Stomach (tissue), 9 donors: ENCODE results near the gene KLHDC8B. TPM values are rescaled to one million over a fixed set of nuclear protein-coding genes. Genes with fewer than 3 reads are reported as not detected.

Source experiments
- DNase-seq, 2 donors: peaks; one replicate each; pipeline versions ENCODE4 v3.0.0 to v3.0.0-alpha.2; 2013 to 2019
- H3K27ac ChIP-seq, 5 donors: fragments of 200-600 bp in 4 of 5; sonication (generic) in 4 of 5; one replicate each; pipeline ENCODE4 v1.5.1; 2013 to 2019; ENCODE audit warnings: mild to moderate bottlenecking in 1 of 5, moderate library complexity in 1 of 5
- H3K27me3 ChIP-seq, 3 donors: fragments of 200-600 bp; sonication (generic); one replicate each; pipeline ENCODE4 v1.5.1; 2017 to 2019; ENCODE audit warnings: mixed run types in 1 of 3
- H3K36me3 ChIP-seq, 4 donors: fragments of 200-600 bp; sonication (generic); 1 replicate in 3 of 4; 2 replicates in 1 of 4; pipeline ENCODE4 v1.5.1; 2016 to 2019
- H3K4me1 ChIP-seq, 4 donors: fragments of 200-600 bp; sonication (generic); one replicate each; pipeline ENCODE4 v1.5.1; 2016 to 2019
- H3K4me3 ChIP-seq, 4 donors: fragments of 200-600 bp; sonication (generic) in 3 of 4; one replicate each; pipeline ENCODE4 v1.5.1; 2016 to 2019; ENCODE audit warnings: mild to moderate bottlenecking in 1 of 4
- H3K9me3 ChIP-seq, 4 donors: fragments of 200-600 bp; sonication (generic); one replicate each; pipeline ENCODE4 v1.5.1; 2016 to 2019
- EP300 ChIP-seq: sonication (generic); formaldehyde crosslinking; IDR thresholded peaks from one replicate; pipeline ENCODE4 v1.6.1; 2017; ENCODE audit warnings: antibody characterized with exemption
- POLR2A ChIP-seq, 4 donors: fragments of 450-650 bp; IDR thresholded peaks; one replicate each; pipeline ENCODE4 v1.6.1; 2016; ENCODE audit warnings: antibody characterized with exemption in 4 of 4, control low read depth in 2 of 4, mild to moderate bottlenecking in 1 of 4, moderate library complexity in 1 of 4
- POLR2AphosphoS5 ChIP-seq, 3 donors: sonication (generic); formaldehyde crosslinking; IDR thresholded peaks; one replicate each; pipeline ENCODE4 v1.6.1; 2016; ENCODE audit warnings: antibody characterized with exemption in 3 of 3
- WGBS, 5 donors: extraction: QIAGEN DNeasy Blood & Tissue Kit in 3 of 5; methylation state at CpG; one replicate each; pipeline versions ENCODE4 v1.1.5 to v1.1.7; 2013 to 2018; 5-methylcytosine and 5-hydroxymethylcytosine counted together
- intact Hi-C: fragments of 100-400 bp; cut with DNase I; formaldehyde crosslinking; loops from one replicate; pipeline ENCODE4 v1.15.1; 2023; ENCODE audit warnings: low total_unique reads
- polyA plus RNA-seq, 3 donors: library from polyadenylated mRNA; stranded (reverse); fragments of 200-250 nt; gene quantifications; one replicate each; pipeline ENCODE4 v1.2.3, GENCODE V29; 2013
- total RNA-seq, 5 donors: library from RNA; depleted of rRNA; stranded (reverse); fragments of >200 nt; gene quantifications; one replicate each; pipeline versions ENCODE4 v1.1.0 to v1.2.3, GENCODE V29; 2014 to 2016
- TF ChIP-seq, protein P1 (sequence below), 7 experiments: fragments of 450-650 bp in 4 of 7; fragments of 200-600 bp in 3 of 7; sonication (generic) in 3 of 7; IDR thresholded peaks; one replicate each; pipeline ENCODE4 v1.5.1; 2016 to 2019; ENCODE audit warnings: antibody characterized with exemption in 7 of 7, control low read depth in 2 of 7, mild to moderate bottlenecking in 1 of 7
- donor health status: healthy with polysubstance abuse.
- donor health status: Bipolar disorder and iron deficiency.
- donor health status: healthy.

The KLHDC8B gene
- total and polyA plus RNA-seq, 8 donors, result 11.6 to 41.1 (median 19.1) TPM

DNA sequence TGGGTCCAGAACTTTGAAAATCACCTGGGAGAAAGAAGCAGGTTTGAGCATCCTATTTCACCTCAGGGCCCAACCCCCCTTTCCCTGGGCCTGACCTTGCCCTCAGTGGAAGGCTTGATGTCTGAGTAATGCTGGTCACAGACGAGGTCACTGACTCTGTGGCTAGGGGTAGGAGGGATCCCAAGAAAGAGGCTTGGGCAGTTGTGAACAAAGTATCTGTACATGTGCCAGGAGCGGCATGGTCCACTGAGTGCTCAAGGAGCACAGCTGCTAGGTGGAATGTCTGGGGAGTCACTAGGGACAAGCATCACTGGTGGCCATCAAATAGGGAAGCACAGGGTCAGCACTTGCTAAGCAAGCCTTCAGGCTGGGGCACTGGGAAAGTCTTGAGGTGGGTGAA lies 12.6 kb upstream of the KLHDC8B start:
- Histone ChIP-seq H3K27ac (no peak overlapping the region), H3K4me1 (peaks cover 0 to 21% (median under 1%) of the 10 kb centered on the region in 4 donors), H3K4me3 (no peak overlapping the region), H3K9me3 (no peaks in the 10 kb centered on the region), H3K36me3 (peaks cover 19 to 30% (median 27%) of the 10 kb centered on the region in 4 donors), H3K27me3 (no peaks in the 10 kb centered on the region)
- WGBS, 5 donors, result 51 to 81% (median 69%) methylated on average over 2 of the region's 2 CpGs
- DNase-seq, result no peak
- TF ChIP-seq POLR2AphosphoS5 (IDR thresholded peaks at IDR 0.05) (no peak), POLR2A (IDR thresholded peaks at IDR 0.05) (no peak), EP300 (no peak)
- TF ChIP-seq, protein P1, sequence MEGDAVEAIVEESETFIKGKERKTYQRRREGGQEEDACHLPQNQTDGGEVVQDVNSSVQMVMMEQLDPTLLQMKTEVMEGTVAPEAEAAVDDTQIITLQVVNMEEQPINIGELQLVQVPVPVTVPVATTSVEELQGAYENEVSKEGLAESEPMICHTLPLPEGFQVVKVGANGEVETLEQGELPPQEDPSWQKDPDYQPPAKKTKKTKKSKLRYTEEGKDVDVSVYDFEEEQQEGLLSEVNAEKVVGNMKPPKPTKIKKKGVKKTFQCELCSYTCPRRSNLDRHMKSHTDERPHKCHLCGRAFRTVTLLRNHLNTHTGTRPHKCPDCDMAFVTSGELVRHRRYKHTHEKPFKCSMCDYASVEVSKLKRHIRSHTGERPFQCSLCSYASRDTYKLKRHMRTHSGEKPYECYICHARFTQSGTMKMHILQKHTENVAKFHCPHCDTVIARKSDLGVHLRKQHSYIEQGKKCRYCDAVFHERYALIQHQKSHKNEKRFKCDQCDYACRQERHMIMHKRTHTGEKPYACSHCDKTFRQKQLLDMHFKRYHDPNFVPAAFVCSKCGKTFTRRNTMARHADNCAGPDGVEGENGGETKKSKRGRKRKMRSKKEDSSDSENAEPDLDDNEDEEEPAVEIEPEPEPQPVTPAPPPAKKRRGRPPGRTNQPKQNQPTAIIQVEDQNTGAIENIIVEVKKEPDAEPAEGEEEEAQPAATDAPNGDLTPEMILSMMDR (IDR thresholded peaks at IDR 0.05), result no peak
- intact Hi-C loops, result no loop called here

GRCh38 chr3:49161197-49161596 lies 10.2 kb upstream of the KLHDC8B start:
- TF ChIP-seq EP300 (no peak), POLR2AphosphoS5 (IDR thresholded peaks at IDR 0.05) (no peak), POLR2A (IDR thresholded peaks at IDR 0.05) (no peak)
- TF ChIP-seq, protein P1 (IDR thresholded peaks at IDR 0.05), result no peak
- Histone ChIP-seq H3K27me3 (no peaks in the 10 kb centered on the region), H3K27ac (no peak overlapping the region), H3K36me3 (peaks cover 21 to 37% (median 32%) of the 10 kb centered on the region in 4 donors), H3K9me3 (no peaks in the 10 kb centered on the region), H3K4me1 (peaks cover 12 to 40% (median 18%) of the 10 kb centered on the region in 4 donors), H3K4me3 (no peak overlapping the region)
- no peak for DNase-seq
- intact Hi-C loops, result loop anchor here (10.0 kb wide), 1 partner anchor 284 kb away; no protein-coding TSS in a partner anchor
- 86 to 100% (median 93%) methylated on average over 2 of the region's 2 CpGs for WGBS, 5 donors

DNA sequence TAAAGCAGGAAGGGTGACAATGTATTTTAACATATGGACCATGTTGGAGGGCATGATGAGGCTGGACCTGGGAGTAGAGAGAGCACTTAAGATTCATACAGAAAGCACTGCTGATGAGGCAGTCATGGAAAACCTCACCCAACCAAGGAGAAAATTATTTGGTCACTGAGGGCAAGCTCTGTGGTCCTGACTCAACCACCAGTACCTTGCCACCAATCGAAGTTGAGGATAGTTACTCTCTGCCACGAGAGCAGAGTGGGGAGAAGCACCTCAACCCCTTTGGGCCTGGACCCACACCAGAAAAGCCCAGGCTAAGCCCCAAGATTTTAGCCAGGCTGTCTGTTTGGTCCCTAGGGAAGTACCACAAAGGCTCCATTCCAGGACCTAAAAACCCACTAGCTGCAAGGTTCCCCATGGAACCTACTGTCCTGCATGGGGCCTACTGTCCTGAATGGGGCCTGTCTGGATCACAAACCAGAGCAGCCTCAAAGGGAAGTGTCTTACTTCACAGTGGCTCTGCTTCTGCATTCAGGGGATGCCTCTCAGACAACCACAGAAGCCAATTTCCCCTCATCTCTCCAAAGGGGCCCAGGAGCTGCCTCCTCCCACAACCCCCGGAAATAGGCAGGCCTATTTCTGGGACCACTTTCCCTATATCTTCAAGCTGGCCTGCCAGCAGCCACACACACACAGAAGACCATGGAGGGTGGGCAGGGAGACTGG lies 9.4 kb upstream of the KLHDC8B start:
- no peak overlapping the region for H3K4me3 ChIP-seq
- H3K9me3 ChIP-seq, result no peaks in the 10 kb centered on the region
- WGBS, 5 donors, result 67 to 83% (median 78%) methylated on average over 1 to 3 of the region's 3 CpGs
- H3K27me3 ChIP-seq, result no peaks in the 10 kb centered on the region
- TF ChIP-seq POLR2A (IDR thresholded peaks at IDR 0.05) (no peak), EP300 (no peak), POLR2AphosphoS5 (IDR thresholded peaks at IDR 0.05) (no peak)
- TF ChIP-seq, protein P1 (IDR thresholded peaks at IDR 0.05), result no peak
- H3K36me3 ChIP-seq, result peaks cover 21 to 37% (median 32%) of the 10 kb centered on the region in 4 donors
- no peak overlapping the region for H3K27ac ChIP-seq
- no peak for DNase-seq
- intact Hi-C loops, result loop anchor here (10.0 kb wide), 1 partner anchor 283 kb away; no protein-coding TSS in a partner anchor
- H3K4me1 ChIP-seq, result peaks cover 19 to 47% (median 26%) of the 10 kb centered on the region in 4 donors

GRCh38 chr3:49162751-49163419 lies 8.5 kb upstream of the KLHDC8B start:
- peaks cover 19 to 47% (median 26%) of the 10 kb centered on the region in 4 donors for H3K4me1 ChIP-seq
- no peak overlapping the region for H3K27ac ChIP-seq
- H3K36me3 ChIP-seq, result peaks cover 21 to 37% (median 32%) of the 10 kb centered on the region in 4 donors
- DNase-seq, result no peak
- H3K4me3 ChIP-seq, result no peak overlapping the region
- no peaks in the 10 kb centered on the region for H3K9me3 ChIP-seq
- TF ChIP-seq POLR2A (IDR thresholded peaks at IDR 0.05), result no peak
- TF ChIP-seq, protein P1 (IDR thresholded peaks at IDR 0.05), result no peak
- TF ChIP-seq EP300, result no peak
- TF ChIP-seq POLR2AphosphoS5 (IDR thresholded peaks at IDR 0.05), result no peak
- H3K27me3 ChIP-seq, result no peaks in the 10 kb centered on the region
- intact Hi-C loops, result loop anchor here (10.0 kb wide), 1 partner anchor 282 kb away; no protein-coding TSS in a partner anchor
- 96 to 97% (median 96%) methylated on average over 19 to 21 of the region's 21 CpGs for WGBS, 5 donors
